GM12878 (cell line): ENCODE measurements around the gene ZP4. TPM values are rescaled to one million over a fixed set of nuclear protein-coding genes. Genes with fewer than 3 reads are reported as not detected.

ENCODE experiments used
- ATAC-seq: fragments of 200-7000 bp; cut with Tn5 transposase; 3 replicates; pipeline ENCODE4 v1.9.1; 2020; ENCODE audit warnings: mild to moderate bottlenecking, moderate library complexity
- BruUV-seq: library from RNA; stranded (reverse); fragments of 400-500 nt; replicated peaks from 2 replicates; lab custom pipeline; 2021; lab: Mats Ljungman, UMichigan
- CTCF ChIA-PET: fragments of 300-600 bp; sonication (Branson Sonifier 250); formaldehyde crosslinking; extraction: SDS; loops from one replicate; lab custom pipeline; 2021; ENCODE audit warnings: inconsistent platforms; lab: Yijun Ruan, JAX
- POLR2A ChIA-PET: fragments of 350-600 bp; formaldehyde crosslinking; extraction: SDS; loops from one replicate; lab custom pipeline; 2021; ENCODE audit warnings: inconsistent platforms; lab: Charles Lee
- RAD21 ChIA-PET: fragments of 300-600 bp; sonication (Branson Sonifier 250); formaldehyde crosslinking; loops from one replicate; lab custom pipeline; 2023; ENCODE audit warnings: antibody characterized with exemption; ENCODE audit not compliant: unreplicated experiment; lab: Charles Lee
- SMC1A ChIA-PET: fragments of 300-600 bp; sonication (Branson Sonifier 250); formaldehyde crosslinking; loops from one replicate; lab custom pipeline; 2023; ENCODE audit not compliant: unreplicated experiment, uncharacterized antibody; lab: Charles Lee
- DNase-seq: peaks from one replicate; pipeline ENCODE4 v3.0.0-alpha.2; 2011; ENCODE audit warnings: low read depth, low spot score
- FAIRE-seq: peaks from 3 replicates; lab custom pipeline; 2011; peaks lifted over from hg19 to GRCh38; lab: Jason Lieb, UNC
- H2AFZ ChIP-seq: 2 replicates; pipeline ENCODE4 v1.6.0; 2011; ENCODE audit warnings: low read depth, low read length, control low read depth; ENCODE audit not compliant: control insufficient read depth
- H3K27ac ChIP-seq: 2 replicates; pipeline ENCODE4 v1.5.1; 2011; ENCODE audit warnings: control low read depth; ENCODE audit not compliant: control insufficient read depth, insufficient read depth
- H3K27me3 ChIP-seq, 2 experiments: replicated peaks in 1 of 2; 2 replicates each; pipeline versions ENCODE4 v1.6.0 to v1.6.1; 2011; ENCODE audit warnings: low read length in 1 of 2; ENCODE audit not compliant: control insufficient read depth in 2 of 2, insufficient read depth in 2 of 2
- H3K36me3 ChIP-seq, 2 experiments: 2 replicates each; pipeline ENCODE4 v1.5.1; 2011; ENCODE audit warnings: low read length in 1 of 2; ENCODE audit not compliant: control insufficient read depth in 2 of 2, insufficient read depth in 2 of 2
- H3K4me1 ChIP-seq: 2 replicates; pipeline ENCODE4 v1.6.1; 2011; ENCODE audit warnings: mild to moderate bottlenecking, low read length, moderate library complexity, mixed read lengths; ENCODE audit not compliant: control insufficient read depth, insufficient read depth
- H3K4me2 ChIP-seq: 2 replicates; pipeline ENCODE4 v1.6.0; 2011; ENCODE audit warnings: control low read depth; ENCODE audit not compliant: control insufficient read depth, insufficient read depth
- H3K4me3 ChIP-seq: fragments of 200-600 bp; sonication (generic); 2 replicates; pipeline ENCODE4 v1.5.1; 2016
- H3K79me2 ChIP-seq: 2 replicates; pipeline ENCODE4 v1.6.0; 2011; ENCODE audit warnings: low read length; ENCODE audit not compliant: control insufficient read depth, insufficient read depth
- H3K9ac ChIP-seq: 2 replicates; pipeline ENCODE4 v1.8.0; 2011; ENCODE audit warnings: low read length, control low read depth, mixed read lengths; ENCODE audit not compliant: control insufficient read depth, insufficient read depth
- H3K9me3 ChIP-seq: replicated peaks from 3 replicates; pipeline ENCODE4 v1.5.1; 2011; ENCODE audit warnings: mild to moderate bottlenecking, low read length; ENCODE audit not compliant: control insufficient read depth, insufficient read depth
- H4K20me1 ChIP-seq: 2 replicates; pipeline ENCODE4 v1.6.0; 2011; ENCODE audit not compliant: control insufficient read depth, insufficient read depth
- BHLHE40 ChIP-seq, 2 experiments: fragments of 450-650 bp in 1 of 2; IDR thresholded peaks; 2 replicates each; pipeline ENCODE4 v1.6.1; 2011 to 2017; ENCODE audit warnings: low read depth in 2 of 2, borderline replicate concordance in 1 of 2, improper control_type of control experiment in 1 of 2, low read length in 1 of 2, mild to moderate bottlenecking in 1 of 2
- NBN ChIP-seq: fragments of 450-650 bp; IDR thresholded peaks from 2 replicates; pipeline ENCODE4 v1.6.1; 2016
- NKRF ChIP-seq: fragments of 450-650 bp; conservative IDR thresholded peaks from 2 replicates; pipeline ENCODE4 v1.6.1; 2017; ENCODE audit warnings: mild to moderate bottlenecking, moderate library complexity
- NR2F1 ChIP-seq: fragments of 450-650 bp; conservative IDR thresholded peaks from 2 replicates; pipeline ENCODE4 v1.6.1; 2017; ENCODE audit warnings: mild to moderate bottlenecking
- PAX8 ChIP-seq: fragments of 450-650 bp; IDR thresholded peaks from 2 replicates; pipeline ENCODE4 v1.6.1; 2017; ENCODE audit warnings: mild to moderate bottlenecking, moderate library complexity
- POU2F2 ChIP-seq: IDR thresholded peaks from 3 replicates; pipeline ENCODE4 v1.6.1; 2011; ENCODE audit warnings: low read depth, mild to moderate bottlenecking, low read length, borderline replicate concordance
- RAD51 ChIP-seq: fragments of 450-650 bp; IDR thresholded peaks from 2 replicates; pipeline ENCODE4 v1.6.1; 2016; ENCODE audit warnings: moderate library complexity, mild to moderate bottlenecking, inconsistent platforms
- RBBP5 ChIP-seq: fragments of 200-600 bp; sonication (generic); conservative IDR thresholded peaks from 2 replicates; pipeline ENCODE4 v1.6.1; 2016
- SIX5 ChIP-seq: IDR thresholded peaks from 2 replicates; pipeline ENCODE4 v1.6.1; 2011; ENCODE audit warnings: mild to moderate bottlenecking, low read depth, low read length, moderate library complexity; ENCODE audit not compliant: severe bottlenecking
- SKIL ChIP-seq: fragments of 450-650 bp; IDR thresholded peaks from 2 replicates; pipeline ENCODE4 v1.6.1; 2017; ENCODE audit warnings: mild to moderate bottlenecking, low read depth, inconsistent platforms; ENCODE audit not compliant: poor library complexity, severe bottlenecking
- SUPT20H ChIP-seq: IDR thresholded peaks from 2 replicates; pipeline ENCODE4 v1.6.1; 2011; ENCODE audit warnings: low read depth, mild to moderate bottlenecking, low read length, moderate library complexity, borderline replicate concordance; ENCODE audit not compliant: control insufficient read depth
- TBL1XR1 ChIP-seq: IDR thresholded peaks from 2 replicates; pipeline ENCODE4 v1.6.1; 2012; ENCODE audit warnings: low read depth, low read length, improper control_type of control experiment
- TCF3 ChIP-seq: IDR thresholded peaks from 2 replicates; pipeline ENCODE4 v1.6.1; 2012; ENCODE audit warnings: low read depth, mild to moderate bottlenecking, low read length, borderline replicate concordance; ENCODE audit not compliant: insufficient read depth
- ZBED1 ChIP-seq: IDR thresholded peaks from 2 replicates; pipeline ENCODE4 v1.6.1; 2016; ENCODE audit warnings: borderline replicate concordance
- WGBS: methylation state at CpG from one replicate; pipeline ENCODE4 v1.1.6; 2016; ENCODE audit warnings: low lambda C conversion rate; ENCODE audit not compliant: insufficient replicate concordance, insufficient coverage; ENCODE audit errors: missing lambda C conversion rate; 5-methylcytosine and 5-hydroxymethylcytosine counted together
- in situ Hi-C: fragments of 300-500 bp; cut with MboI; formaldehyde crosslinking; loops from 9 replicates; pipeline ENCODE4 v1.14.3; 2018; ENCODE audit warnings: mixed read lengths
- intact Hi-C: fragments of 100-400 bp; cut with micrococcal nuclease; formaldehyde crosslinking; loops from one replicate; pipeline ENCODE4 v1.14.2; 2022; ENCODE audit not compliant: unreplicated experiment
- polyA plus RNA-seq, 11 experiments: library from polyadenylated mRNA; depleted of rRNA in 4 of 11; unstranded in 6 of 11; stranded (reverse) in 5 of 11; fragments of >200 nt; fragmentation: Nextera tagmentation in 4 of 11; fragmentation: Illumina TruSeq in 1 of 11; extraction: Ambion mirVana in 4 of 11; extraction: Trizol in 1 of 11; gene quantifications; 1 replicate in 1 of 11; 2 replicates in 10 of 11; pipeline versions ENCODE4 v1.2.1 to v1.2.3, GENCODE V29; 2011 to 2016; ENCODE audit warnings: inconsistent platforms in 2 of 11, missing spikeins in 2 of 11, low read depth in 1 of 11
- total RNA-seq, 4 experiments: library from RNA; depleted of rRNA in 3 of 4; stranded (reverse); fragments of >200 nt in 3 of 4; fragmentation: Illumina TruSeq in 1 of 4; extraction: Trizol in 1 of 4; gene quantifications; 2 replicates each; pipeline versions ENCODE4 v1.2.1 to v1.2.3, GENCODE V29; 2013 to 2021
- TF ChIP-seq, protein P1 (sequence below): fragments of 450-650 bp; formaldehyde crosslinking; IDR thresholded peaks from 2 replicates; pipeline ENCODE4 v1.4.0; 2020; ENCODE audit warnings: mild to moderate bottlenecking, moderate library complexity
- TF ChIP-seq, protein P2 (sequence below): IDR thresholded peaks from 2 replicates; pipeline ENCODE4 v1.6.1; 2011; ENCODE audit warnings: low read depth, low read length, improper control_type of control experiment, borderline replicate concordance

ZP4 gene
- total and polyA plus RNA-seq, 10 of the 15 experiments (the other 5 are each of a cell fraction or from before 2014, with no cell fraction given) = 0.23 TPM; not detected in 9

DNA sequence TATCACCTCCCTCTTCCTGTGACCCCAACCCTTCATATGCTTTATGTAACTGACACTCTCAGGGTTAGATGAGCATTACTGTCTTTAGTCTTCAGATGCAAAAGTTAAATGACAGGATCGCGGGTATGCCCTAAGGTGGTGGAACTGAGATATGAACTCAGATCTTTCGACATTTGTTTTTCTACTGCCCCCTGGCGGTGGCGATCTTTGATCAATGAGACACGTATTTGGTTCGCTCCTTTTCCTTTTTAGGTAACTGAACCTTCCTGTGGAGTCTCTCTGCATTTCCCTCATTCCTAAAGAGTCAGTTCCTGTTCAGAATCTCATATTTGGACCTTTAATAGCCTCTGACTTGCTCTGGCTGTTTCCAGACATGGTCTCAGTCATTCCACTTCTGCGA is 47.8 kb upstream of the ZP4 start:
- Histone ChIP-seq H3K4me1 (no peaks in the 10 kb centered on the region), H3K4me2 (no peak overlapping the region), H2AFZ (no peak overlapping the region), H3K79me2 (no peaks in the 10 kb centered on the region), H3K36me3 (no peaks in the 10 kb centered on the region), H3K27me3 (no peaks in the 10 kb centered on the region), H3K9me3 (no peaks in the 10 kb centered on the region), H3K4me3 (no peak overlapping the region), H4K20me1 (no peaks in the 10 kb centered on the region), H3K27ac (no peak overlapping the region), H3K9ac (no peak overlapping the region)
- BruUV-seq = no TSS peak
- no peak for DNase-seq
- RAD21 ChIA-PET = no interaction called here
- WGBS = 60% methylated on average over 8 of the region's 8 CpGs
- POLR2A ChIA-PET = no interaction called here
- FAIRE-seq = no peak
- SMC1A ChIA-PET = no interaction called here
- in situ Hi-C loops (no loop called here), intact Hi-C loops (no loop called here)
- CTCF ChIA-PET = interaction anchor here (1.1 to 2.6 kb wide), 3 partner anchors 30 to 131 kb away, joined by 3 to 8 read pairs (median 4); no protein-coding TSS in a partner anchor
- no peak for ATAC-seq
- TF ChIP-seq RBBP5 (no peak), NR2F1 (no peak), SUPT20H (no peak), ZBED1 (no peak), TBL1XR1 (no peak), NBN (no peak), BHLHE40 (IDR thresholded peaks at IDR 0.05; ENCODE audit: borderline replicate concordance in 1 of 2, low read depth in 2 of 2, low read length in 1 of 2) (no peak), RAD51 (no peak), POU2F2 (no peak), NKRF (no peak), SKIL (no peak), PAX8 (no peak), TCF3 (no peak), SIX5 (no peak)
- TF ChIP-seq, protein P1, sequence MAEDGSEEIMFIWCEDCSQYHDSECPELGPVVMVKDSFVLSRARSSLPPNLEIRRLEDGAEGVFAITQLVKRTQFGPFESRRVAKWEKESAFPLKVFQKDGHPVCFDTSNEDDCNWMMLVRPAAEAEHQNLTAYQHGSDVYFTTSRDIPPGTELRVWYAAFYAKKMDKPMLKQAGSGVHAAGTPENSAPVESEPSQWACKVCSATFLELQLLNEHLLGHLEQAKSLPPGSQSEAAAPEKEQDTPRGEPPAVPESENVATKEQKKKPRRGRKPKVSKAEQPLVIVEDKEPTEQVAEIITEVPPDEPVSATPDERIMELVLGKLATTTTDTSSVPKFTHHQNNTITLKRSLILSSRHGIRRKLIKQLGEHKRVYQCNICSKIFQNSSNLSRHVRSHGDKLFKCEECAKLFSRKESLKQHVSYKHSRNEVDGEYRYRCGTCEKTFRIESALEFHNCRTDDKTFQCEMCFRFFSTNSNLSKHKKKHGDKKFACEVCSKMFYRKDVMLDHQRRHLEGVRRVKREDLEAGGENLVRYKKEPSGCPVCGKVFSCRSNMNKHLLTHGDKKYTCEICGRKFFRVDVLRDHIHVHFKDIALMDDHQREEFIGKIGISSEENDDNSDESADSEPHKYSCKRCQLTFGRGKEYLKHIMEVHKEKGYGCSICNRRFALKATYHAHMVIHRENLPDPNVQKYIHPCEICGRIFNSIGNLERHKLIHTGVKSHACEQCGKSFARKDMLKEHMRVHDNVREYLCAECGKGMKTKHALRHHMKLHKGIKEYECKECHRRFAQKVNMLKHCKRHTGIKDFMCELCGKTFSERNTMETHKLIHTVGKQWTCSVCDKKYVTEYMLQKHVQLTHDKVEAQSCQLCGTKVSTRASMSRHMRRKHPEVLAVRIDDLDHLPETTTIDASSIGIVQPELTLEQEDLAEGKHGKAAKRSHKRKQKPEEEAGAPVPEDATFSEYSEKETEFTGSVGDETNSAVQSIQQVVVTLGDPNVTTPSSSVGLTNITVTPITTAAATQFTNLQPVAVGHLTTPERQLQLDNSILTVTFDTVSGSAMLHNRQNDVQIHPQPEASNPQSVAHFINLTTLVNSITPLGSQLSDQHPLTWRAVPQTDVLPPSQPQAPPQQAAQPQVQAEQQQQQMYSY (CRISPR knock-in tag) = no peak
- TF ChIP-seq, protein P2, sequence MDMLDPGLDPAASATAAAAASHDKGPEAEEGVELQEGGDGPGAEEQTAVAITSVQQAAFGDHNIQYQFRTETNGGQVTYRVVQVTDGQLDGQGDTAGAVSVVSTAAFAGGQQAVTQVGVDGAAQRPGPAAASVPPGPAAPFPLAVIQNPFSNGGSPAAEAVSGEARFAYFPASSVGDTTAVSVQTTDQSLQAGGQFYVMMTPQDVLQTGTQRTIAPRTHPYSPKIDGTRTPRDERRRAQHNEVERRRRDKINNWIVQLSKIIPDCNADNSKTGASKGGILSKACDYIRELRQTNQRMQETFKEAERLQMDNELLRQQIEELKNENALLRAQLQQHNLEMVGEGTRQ = no peak
